Measurements from ENCODE around the gene MVB12B.

Gene MVB12B

GRCh38 chr9:126331964-126332748 is 5.5 kb downstream of the MVB12B start:
- DNase-seq (ENCODE audit: low read depth) = no peak

GRCh38 chr9:126334721-126335621 is 8.3 kb downstream of the MVB12B start:
- no peak for DNase-seq (ENCODE audit: low read depth)

GRCh38 chr9:126335837-126336735 is 9.5 kb downstream of the MVB12B start:
- no peak for DNase-seq (ENCODE audit: low read depth)

- DNase-seq (ENCODE audit: low read depth) = no peak
Observed at GRCh38 chr9:126336736-126337325, 10.2 kb downstream of the MVB12B start.

GRCh38 chr9:126337729-126338372 is 11.2 kb downstream of the MVB12B start:
- no peak for DNase-seq (ENCODE audit: low read depth)

- no peak for DNase-seq (ENCODE audit: low read depth)
Observed at GRCh38 chr9:126338945-126339344, 12.3 kb downstream of the MVB12B start.

GRCh38 chr9:126341426-126341825 is 14.8 kb downstream of the MVB12B start:
- DNase-seq (ENCODE audit: low read depth) = no peak

- DNase-seq (ENCODE audit: low read depth) = no peak
Observed at GRCh38 chr9:126341902-126342301, 15.3 kb downstream of the MVB12B start.

- DNase-seq (ENCODE audit: low read depth) = no peak
Observed at GRCh38 chr9:126342621-126343031, 16.0 kb downstream of the MVB12B start.

GRCh38 chr9:126343271-126343700 is 16.7 kb downstream of the MVB12B start:
- DNase-seq (ENCODE audit: low read depth) = no peak

- DNase-seq (ENCODE audit: low read depth) = no peak
Observed at GRCh38 chr9:126346031-126346430, 19.4 kb downstream of the MVB12B start.

- no peak for DNase-seq (ENCODE audit: low read depth)
Observed at GRCh38 chr9:126347093-126347492, 20.5 kb downstream of the MVB12B start.

- DNase-seq (ENCODE audit: low read depth) = no peak
Observed at GRCh38 chr9:126347911-126348760, 21.5 kb downstream of the MVB12B start.

GRCh38 chr9:126348911-126349550 is 22.4 kb downstream of the MVB12B start:
- DNase-seq (ENCODE audit: low read depth) = no peak

- no peak for DNase-seq (ENCODE audit: low read depth)
Observed at GRCh38 chr9:126354887-126355770, 28.5 kb downstream of the MVB12B start.

GRCh38 chr9:126357074-126357473 is 30.4 kb downstream of the MVB12B start:
- no peak for DNase-seq (ENCODE audit: low read depth)

- DNase-seq (ENCODE audit: low read depth) = no peak
Observed at GRCh38 chr9:126360073-126360472, 33.4 kb downstream of the MVB12B start.

GRCh38 chr9:126361810-126362238 is 35.2 kb downstream of the MVB12B start:
- DNase-seq (ENCODE audit: low read depth) = no peak

- no peak for DNase-seq (ENCODE audit: low read depth)
Observed at GRCh38 chr9:126363250-126363649, 36.6 kb downstream of the MVB12B start.
